Stomach (tissue), 9 donors: ENCODE data around the gene ALKBH2. TPM values are rescaled to one million over a fixed set of nuclear protein-coding genes. Genes with fewer than 3 reads are reported as not detected.
"Not testable (repeated sequence)": the region's sequence is repeated elsewhere in the genome, so short reads cannot be mapped to it uniquely, and the experiment has no call there.

Source experiments
- DNase-seq, 2 donors: peaks; one replicate each; pipeline versions ENCODE4 v3.0.0 to v3.0.0-alpha.2; 2013 to 2019
- H3K27ac ChIP-seq, 5 donors: fragments of 200-600 bp in 4 of 5; sonication (generic) in 4 of 5; one replicate each; pipeline ENCODE4 v1.5.1; 2013 to 2019; ENCODE audit warnings: mild to moderate bottlenecking in 1 of 5, moderate library complexity in 1 of 5
- H3K27me3 ChIP-seq, 3 donors: fragments of 200-600 bp; sonication (generic); one replicate each; pipeline ENCODE4 v1.5.1; 2017 to 2019; ENCODE audit warnings: mixed run types in 1 of 3
- H3K36me3 ChIP-seq, 4 donors: fragments of 200-600 bp; sonication (generic); 1 replicate in 3 of 4; 2 replicates in 1 of 4; pipeline ENCODE4 v1.5.1; 2016 to 2019
- H3K4me1 ChIP-seq, 4 donors: fragments of 200-600 bp; sonication (generic); one replicate each; pipeline ENCODE4 v1.5.1; 2016 to 2019
- H3K4me3 ChIP-seq, 4 donors: fragments of 200-600 bp; sonication (generic) in 3 of 4; one replicate each; pipeline ENCODE4 v1.5.1; 2016 to 2019; ENCODE audit warnings: mild to moderate bottlenecking in 1 of 4
- H3K9me3 ChIP-seq, 4 donors: fragments of 200-600 bp; sonication (generic); one replicate each; pipeline ENCODE4 v1.5.1; 2016 to 2019
- EP300 ChIP-seq: sonication (generic); formaldehyde crosslinking; IDR thresholded peaks from one replicate; pipeline ENCODE4 v1.6.1; 2017; ENCODE audit warnings: antibody characterized with exemption
- POLR2A ChIP-seq, 4 donors: fragments of 450-650 bp; IDR thresholded peaks; one replicate each; pipeline ENCODE4 v1.6.1; 2016; ENCODE audit warnings: antibody characterized with exemption in 4 of 4, control low read depth in 2 of 4, mild to moderate bottlenecking in 1 of 4, moderate library complexity in 1 of 4
- POLR2AphosphoS5 ChIP-seq, 3 donors: sonication (generic); formaldehyde crosslinking; IDR thresholded peaks; one replicate each; pipeline ENCODE4 v1.6.1; 2016; ENCODE audit warnings: antibody characterized with exemption in 3 of 3
- WGBS, 5 donors: extraction: QIAGEN DNeasy Blood & Tissue Kit in 3 of 5; methylation state at CpG; one replicate each; pipeline versions ENCODE4 v1.1.5 to v1.1.7; 2013 to 2018; 5-methylcytosine and 5-hydroxymethylcytosine counted together
- intact Hi-C: fragments of 100-400 bp; cut with DNase I; formaldehyde crosslinking; loops from one replicate; pipeline ENCODE4 v1.15.1; 2023; ENCODE audit warnings: low total_unique reads
- polyA plus RNA-seq, 3 donors: library from polyadenylated mRNA; stranded (reverse); fragments of 200-250 nt; gene quantifications; one replicate each; pipeline ENCODE4 v1.2.3, GENCODE V29; 2013
- total RNA-seq, 5 donors: library from RNA; depleted of rRNA; stranded (reverse); fragments of >200 nt; gene quantifications; one replicate each; pipeline versions ENCODE4 v1.1.0 to v1.2.3, GENCODE V29; 2014 to 2016
- TF ChIP-seq, protein P1 (sequence below), 7 experiments: fragments of 450-650 bp in 4 of 7; fragments of 200-600 bp in 3 of 7; sonication (generic) in 3 of 7; IDR thresholded peaks; one replicate each; pipeline ENCODE4 v1.5.1; 2016 to 2019; ENCODE audit warnings: antibody characterized with exemption in 7 of 7, control low read depth in 2 of 7, mild to moderate bottlenecking in 1 of 7
- donor health status: healthy with polysubstance abuse.
- donor health status: Bipolar disorder and iron deficiency.
- donor health status: healthy.

ALKBH2 gene
- total and polyA plus RNA-seq, 8 donors, result 12.3 to 33.3 (median 22.3) TPM; not detected in 1

DNA sequence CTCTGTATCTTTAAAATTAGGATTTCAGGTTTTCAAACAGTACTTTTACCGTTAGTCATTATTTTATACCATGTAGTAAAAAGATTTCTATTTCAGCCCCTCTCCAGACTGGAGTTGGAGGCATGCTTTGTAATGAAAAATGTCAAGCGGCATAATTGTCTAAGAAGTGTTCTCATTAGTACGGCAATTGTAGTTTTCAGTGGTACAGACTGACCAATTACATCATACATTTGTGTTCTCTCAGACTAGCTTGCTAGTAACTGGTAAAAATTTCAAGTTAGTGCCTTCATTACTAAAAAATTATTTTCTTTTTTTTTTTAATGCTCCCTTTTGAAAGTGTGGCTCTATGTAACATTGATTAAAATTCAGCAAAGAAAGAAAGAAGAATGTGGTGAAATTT is 36.4 kb downstream of the ALKBH2 start:
- no peak overlapping the region for H3K27ac ChIP-seq
- intact Hi-C loops, result no loop called here
- no peak overlapping the region for H3K4me3 ChIP-seq
- no peak for TF ChIP-seq EP300
- no peak for TF ChIP-seq POLR2AphosphoS5 (IDR thresholded peaks at IDR 0.05)
- TF ChIP-seq, protein P1, sequence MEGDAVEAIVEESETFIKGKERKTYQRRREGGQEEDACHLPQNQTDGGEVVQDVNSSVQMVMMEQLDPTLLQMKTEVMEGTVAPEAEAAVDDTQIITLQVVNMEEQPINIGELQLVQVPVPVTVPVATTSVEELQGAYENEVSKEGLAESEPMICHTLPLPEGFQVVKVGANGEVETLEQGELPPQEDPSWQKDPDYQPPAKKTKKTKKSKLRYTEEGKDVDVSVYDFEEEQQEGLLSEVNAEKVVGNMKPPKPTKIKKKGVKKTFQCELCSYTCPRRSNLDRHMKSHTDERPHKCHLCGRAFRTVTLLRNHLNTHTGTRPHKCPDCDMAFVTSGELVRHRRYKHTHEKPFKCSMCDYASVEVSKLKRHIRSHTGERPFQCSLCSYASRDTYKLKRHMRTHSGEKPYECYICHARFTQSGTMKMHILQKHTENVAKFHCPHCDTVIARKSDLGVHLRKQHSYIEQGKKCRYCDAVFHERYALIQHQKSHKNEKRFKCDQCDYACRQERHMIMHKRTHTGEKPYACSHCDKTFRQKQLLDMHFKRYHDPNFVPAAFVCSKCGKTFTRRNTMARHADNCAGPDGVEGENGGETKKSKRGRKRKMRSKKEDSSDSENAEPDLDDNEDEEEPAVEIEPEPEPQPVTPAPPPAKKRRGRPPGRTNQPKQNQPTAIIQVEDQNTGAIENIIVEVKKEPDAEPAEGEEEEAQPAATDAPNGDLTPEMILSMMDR (IDR thresholded peaks at IDR 0.05), result no peak
- TF ChIP-seq POLR2A (IDR thresholded peaks at IDR 0.05), result no peak
- peaks cover 3 to 24% (median 22%) of the 10 kb centered on the region in 4 donors for H3K4me1 ChIP-seq
- no peak for DNase-seq
- no peaks in the 10 kb centered on the region for H3K27me3 ChIP-seq
- no peaks in the 10 kb centered on the region for H3K9me3 ChIP-seq
- peaks cover 7 to 51% (median 46%) of the 10 kb centered on the region in 4 donors for H3K36me3 ChIP-seq
- 71 to 85% (median 76%) methylated on average over 3 of the region's 3 CpGs for WGBS, 5 donors

DNA sequence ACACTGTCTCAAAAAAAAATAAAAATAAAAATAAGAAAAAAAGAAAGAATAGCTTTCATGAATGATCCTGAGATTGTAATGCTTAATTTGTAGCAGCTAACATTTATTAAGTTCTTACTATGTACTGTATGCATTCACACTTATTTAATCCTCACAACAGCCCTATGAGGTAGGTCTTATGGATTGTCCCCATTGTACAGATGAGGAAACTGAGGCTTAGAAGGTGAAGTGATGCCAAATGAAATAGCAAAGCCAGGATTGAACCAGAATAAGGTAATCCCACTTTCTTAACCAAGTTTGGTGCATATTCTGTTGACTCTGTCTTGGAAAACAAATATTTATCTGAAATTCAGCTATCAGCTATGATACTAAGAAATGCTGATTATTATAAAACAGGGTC is 38.8 kb downstream of the ALKBH2 start:
- peaks cover 2 to 28% (median 22%) of the 10 kb centered on the region in 4 donors for H3K36me3 ChIP-seq
- peak overlapping the region in 3 of 5 donors; percentile 80 to 94 (median 89) for H3K27ac ChIP-seq
- no peaks in the 10 kb centered on the region for H3K27me3 ChIP-seq
- peak overlapping the region in 1 of 4 donors; percentile 96 for H3K4me3 ChIP-seq
- H3K9me3 ChIP-seq, result no peaks in the 10 kb centered on the region
- peaks cover 3 to 26% (median 25%) of the 10 kb centered on the region in 4 donors for H3K4me1 ChIP-seq
- no peak for DNase-seq
- TF ChIP-seq, protein P1 (IDR thresholded peaks at IDR 0.05), result no peak
- TF ChIP-seq POLR2AphosphoS5 (IDR thresholded peaks at IDR 0.05) (no peak), POLR2A (IDR thresholded peaks at IDR 0.05) (no peak), EP300 (no peak)
- intact Hi-C loops, result no loop called here

DNA sequence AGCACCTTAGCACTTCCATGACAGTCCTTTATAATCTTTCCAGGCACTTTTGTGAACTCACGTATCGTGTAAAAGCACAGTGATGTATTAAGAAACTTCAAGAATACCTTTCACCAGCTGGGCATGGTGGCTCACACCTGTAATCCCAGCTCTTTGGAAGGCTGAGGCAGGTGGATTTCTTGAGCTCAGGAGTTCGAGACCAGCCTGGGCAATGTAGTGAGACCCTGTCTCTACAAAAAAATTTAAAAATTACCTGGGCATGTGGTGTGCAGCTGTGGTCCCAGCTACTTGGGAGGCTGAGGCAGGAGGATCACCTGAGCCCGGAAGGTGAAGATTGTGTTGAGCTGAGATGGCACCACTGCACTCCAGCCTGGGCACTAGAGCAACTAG is 39.2 kb downstream of the ALKBH2 start:
- Histone ChIP-seq H3K4me1 (peaks cover 3 to 26% (median 25%) of the 10 kb centered on the region in 4 donors), H3K4me3 (peak overlapping the region; percentile 87 to 98 (median 92)), H3K36me3 (peaks cover 0 to 24% (median 18%) of the 10 kb centered on the region in 4 donors), H3K27ac (peak overlapping the region in 4 of 5 donors; percentile 80 to 94 (median 90))
- intact Hi-C loops, H3K27me3 ChIP-seq, DNase-seq, H3K9me3 ChIP-seq: not testable (repeated sequence)
- WGBS, 5 donors, result 62 to 83% (median 72%) methylated on average over 4 of the region's 4 CpGs

DNA sequence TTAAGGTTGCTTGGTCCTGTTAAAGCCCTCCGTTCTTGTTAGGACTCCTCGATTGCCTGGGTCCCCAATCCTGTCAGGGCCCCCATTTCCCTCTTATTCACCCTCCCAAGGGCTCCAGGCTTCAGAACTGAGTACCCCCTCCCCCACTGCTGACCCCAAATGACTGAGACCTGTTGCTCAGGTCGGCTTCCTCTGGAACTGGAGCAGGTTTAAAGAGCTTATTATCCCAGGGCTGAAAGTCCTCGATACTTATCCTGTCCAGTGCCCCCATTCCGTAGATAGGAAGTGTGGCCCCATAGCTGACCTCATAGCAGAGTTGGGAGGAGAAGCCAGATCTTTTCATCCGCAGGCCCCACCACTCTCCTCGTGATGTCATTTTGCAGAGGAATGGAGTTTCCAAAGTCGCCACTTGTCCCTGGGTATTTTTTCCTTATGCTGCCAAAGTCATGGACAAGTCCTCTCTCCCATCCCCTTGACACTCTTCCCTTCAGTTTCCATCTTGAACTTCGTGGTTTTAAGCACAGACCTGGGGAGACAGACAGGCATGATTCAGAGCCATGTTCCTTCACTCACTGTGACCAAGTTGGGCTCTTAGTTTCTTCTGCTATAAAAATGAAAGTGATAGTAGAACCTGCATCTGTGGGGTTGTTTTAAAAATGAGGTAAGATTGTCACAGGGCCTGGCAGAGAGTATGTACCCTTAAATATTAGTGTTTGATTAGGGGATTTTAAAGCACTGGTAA is 39.7 kb downstream of the ALKBH2 start:
- no peaks in the 10 kb centered on the region for H3K27me3 ChIP-seq
- H3K4me3 ChIP-seq, result peak overlapping the region; percentile 87 to 98 (median 92)
- H3K36me3 ChIP-seq, result peaks cover 0 to 18% (median 12%) of the 10 kb centered on the region in 4 donors
- DNase-seq, result peak in 1 of 2 donors; percentile 41
- TF ChIP-seq POLR2AphosphoS5 (IDR thresholded peaks at IDR 0.05), result peak in 1 of 3 donors; percentile 12
- TF ChIP-seq EP300, result no peak
- WGBS, 5 donors, result 7 to 18% (median 10%) methylated on average over 9 of the region's 9 CpGs
- intact Hi-C loops, result no loop called here
- H3K4me1 ChIP-seq, result peaks cover 3 to 26% (median 25%) of the 10 kb centered on the region in 4 donors
- no peaks in the 10 kb centered on the region for H3K9me3 ChIP-seq
- peak overlapping the region; percentile 80 to 94 (median 89) for H3K27ac ChIP-seq

DNA sequence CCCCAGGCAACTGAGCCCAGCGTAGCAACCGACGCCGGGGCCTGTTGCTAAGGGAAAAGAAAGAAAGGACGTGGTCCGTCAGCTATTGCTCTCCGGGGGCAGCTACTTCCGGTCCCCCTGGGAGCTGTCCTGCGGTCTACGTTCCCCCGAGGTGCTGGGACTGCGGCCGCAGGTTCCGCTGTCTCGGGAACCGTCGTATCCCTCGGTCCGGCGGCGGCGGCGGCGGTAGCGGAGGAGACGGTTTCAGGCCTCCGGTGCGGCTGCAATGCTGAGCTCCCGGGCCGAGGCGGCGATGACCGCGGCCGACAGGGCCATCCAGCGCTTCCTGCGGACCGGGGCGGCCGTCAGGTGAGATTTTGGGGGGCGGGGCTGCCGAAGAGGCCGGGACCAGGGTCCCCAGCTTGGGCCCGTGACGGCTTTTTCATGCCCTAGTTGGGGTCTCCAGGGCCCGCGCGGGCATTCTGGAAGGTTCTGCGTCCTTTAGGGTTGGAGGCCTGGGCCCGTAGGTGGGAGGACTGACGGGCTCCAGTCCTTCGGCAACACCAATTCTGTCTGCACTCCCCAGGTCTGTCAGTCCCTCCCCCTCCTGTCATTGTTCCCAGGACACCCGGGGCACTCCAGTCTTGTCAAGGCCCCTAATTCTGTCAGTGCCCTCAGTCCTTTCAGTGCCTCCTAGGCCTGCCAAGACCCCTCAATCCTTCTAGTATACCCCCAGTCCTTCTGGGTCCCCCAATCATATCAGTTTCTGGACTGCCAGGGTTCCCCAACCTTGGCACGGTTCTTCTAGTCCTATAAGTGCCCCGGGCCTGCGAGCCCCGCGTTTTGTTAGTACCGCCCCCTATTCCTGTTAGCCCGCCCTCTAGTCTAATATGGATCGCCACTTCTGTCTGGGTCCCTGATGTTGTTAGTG is 40.6 kb downstream of the ALKBH2 start, which contains the start of gene USP30:
TSS of gene USP30 (plus strand) at position 163 of the 910 bp plus-strand sequence. CDS start at position 266, 103 bp downstream.
- peak; percentile 88 to 95 for DNase-seq
- TF ChIP-seq POLR2AphosphoS5 (IDR thresholded peaks at IDR 0.05) (peak; percentile 62 to 86 (median 65)), EP300 (no peak)
- TF ChIP-seq, protein P1 (IDR thresholded peaks at IDR 0.05), result peak in 1 of 7 experiments; percentile 28

More for the DNA sequence above, 40.6 kb downstream of the ALKBH2 start, which contains the start of gene USP30:
- intact Hi-C loops, result no loop called here
- 0 to 1% (median 0%) methylated on average over 28 to 61 of the region's 61 CpGs for WGBS, 5 donors
- Histone ChIP-seq H3K27ac (peak within 1 kb of the TSS; percentile 80 to 94 (median 89)), H3K4me3 (peak within 1 kb of the TSS; percentile 87 to 98 (median 92)), H3K36me3 (peaks cover 0 to 9% (median 4%) of the 10 kb centered on the region in 4 donors), H3K27me3 (no peaks in the 10 kb centered on the region), H3K4me1 (peaks cover 3 to 26% (median 25%) of the 10 kb centered on the region in 4 donors), H3K9me3 (no peaks in the 10 kb centered on the region)
